ENCODE results near the gene ZNF175.

DNA sequence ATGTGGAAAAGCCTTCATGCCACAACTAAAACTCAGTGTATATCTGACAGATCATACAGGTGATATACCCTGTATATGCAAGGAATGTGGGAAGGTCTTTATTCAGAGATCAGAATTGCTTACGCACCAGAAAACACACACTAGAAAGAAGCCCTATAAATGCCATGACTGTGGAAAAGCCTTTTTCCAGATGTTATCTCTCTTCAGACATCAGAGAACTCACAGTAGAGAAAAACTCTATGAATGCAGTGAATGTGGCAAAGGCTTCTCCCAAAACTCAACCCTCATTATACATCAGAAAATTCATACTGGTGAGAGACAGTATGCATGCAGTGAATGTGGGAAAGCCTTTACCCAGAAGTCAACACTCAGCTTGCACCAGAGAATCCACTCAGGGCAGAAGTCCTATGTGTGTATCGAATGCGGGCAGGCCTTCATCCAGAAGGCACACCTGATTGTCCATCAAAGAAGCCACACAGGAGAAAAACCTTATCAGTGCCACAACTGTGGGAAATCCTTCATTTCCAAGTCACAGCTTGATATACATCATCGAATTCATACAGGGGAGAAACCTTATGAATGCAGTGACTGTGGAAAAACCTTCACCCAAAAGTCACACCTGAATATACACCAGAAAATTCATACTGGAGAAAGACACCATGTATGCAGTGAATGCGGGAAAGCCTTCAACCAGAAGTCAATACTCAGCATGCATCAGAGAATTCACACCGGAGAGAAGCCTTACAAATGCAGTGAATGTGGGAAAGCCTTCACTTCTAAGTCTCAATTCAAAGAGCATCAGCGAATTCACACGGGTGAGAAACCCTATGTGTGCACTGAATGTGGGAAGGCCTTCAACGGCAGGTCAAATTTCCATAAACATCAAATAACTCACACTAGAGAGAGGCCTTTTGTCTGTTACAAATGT, 16.4 kb downstream of the ZNF175 start:
- TF ChIP-seq, protein P1, sequence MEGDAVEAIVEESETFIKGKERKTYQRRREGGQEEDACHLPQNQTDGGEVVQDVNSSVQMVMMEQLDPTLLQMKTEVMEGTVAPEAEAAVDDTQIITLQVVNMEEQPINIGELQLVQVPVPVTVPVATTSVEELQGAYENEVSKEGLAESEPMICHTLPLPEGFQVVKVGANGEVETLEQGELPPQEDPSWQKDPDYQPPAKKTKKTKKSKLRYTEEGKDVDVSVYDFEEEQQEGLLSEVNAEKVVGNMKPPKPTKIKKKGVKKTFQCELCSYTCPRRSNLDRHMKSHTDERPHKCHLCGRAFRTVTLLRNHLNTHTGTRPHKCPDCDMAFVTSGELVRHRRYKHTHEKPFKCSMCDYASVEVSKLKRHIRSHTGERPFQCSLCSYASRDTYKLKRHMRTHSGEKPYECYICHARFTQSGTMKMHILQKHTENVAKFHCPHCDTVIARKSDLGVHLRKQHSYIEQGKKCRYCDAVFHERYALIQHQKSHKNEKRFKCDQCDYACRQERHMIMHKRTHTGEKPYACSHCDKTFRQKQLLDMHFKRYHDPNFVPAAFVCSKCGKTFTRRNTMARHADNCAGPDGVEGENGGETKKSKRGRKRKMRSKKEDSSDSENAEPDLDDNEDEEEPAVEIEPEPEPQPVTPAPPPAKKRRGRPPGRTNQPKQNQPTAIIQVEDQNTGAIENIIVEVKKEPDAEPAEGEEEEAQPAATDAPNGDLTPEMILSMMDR (conservative IDR thresholded peaks at IDR 0.05; ENCODE audit: low read depth, low read length): no peak
- TF ChIP-seq EZH2phosphoT487 (IDR thresholded peaks at IDR 0.05; ENCODE audit: borderline replicate concordance, low read length) (no peak), EZH2 (IDR thresholded peaks at IDR 0.05; ENCODE audit: low read length, unreplicated experiment) (no peak)
